ENCODE measurements around the gene KIF1A. TPM values are rescaled to one million over a fixed set of nuclear protein-coding genes. Genes with fewer than 3 reads are reported as not detected.

KIF1A gene
- total RNA-seq, 1 donor from 2014 or later = 29.9 TPM

- Histone ChIP-seq H3K27ac (peak overlapping the region; percentile 70), H3F3A (ENCODE audit: low read depth) (no peaks in the 10 kb centered on the region), H3K4me3 (no peak overlapping the region), H3K36me3 (no peaks in the 10 kb centered on the region), H2AFZ (replicated peaks) (no peak overlapping the region), H3K4me1 (peaks cover 14% of the 10 kb centered on the region), H3K27me3 (no peaks in the 10 kb centered on the region), H3K4me2 (peak overlapping the region; percentile 49), H4K20me1 (ENCODE audit: low read depth) (peaks cover 17% of the 10 kb centered on the region), H3K79me2 (ENCODE audit: low read depth) (peaks cover 7% of the 10 kb centered on the region), H3K9me3 (ENCODE audit: low read depth) (no peaks in the 10 kb centered on the region), H3K9ac (peak overlapping the region; percentile 45)
- Mint-ChIP-seq H3K4me3 (peak overlapping the region; percentile 57), H3K9me3 (no peaks in the 10 kb centered on the region), H3K4me1 (peaks cover 25% of the 10 kb centered on the region), H3K27me3 (ENCODE audit: insufficient read depth, low read depth) (peaks cover 11% of the 10 kb centered on the region), H3K27ac (peak overlapping the region; percentile 95), H3K36me3 (peaks cover 7% of the 10 kb centered on the region)
- no peak for DNase-seq (ENCODE audit: low spot score)
- TF ChIP-seq EZH2 (IDR thresholded peaks at IDR 0.05) (no peak), EZH2phosphoT487 (IDR thresholded peaks at IDR 0.05) (no peak), CTCF (IDR thresholded peaks at IDR 0.05) (no peak)
Observed at GRCh38 chr2:240792629-240793312, 27.2 kb downstream of the KIF1A start.

- H3K4me3 Mint-ChIP-seq = peak overlapping the region; percentile 57
- no peaks in the 10 kb centered on the region for H3K9me3 Mint-ChIP-seq
- H3K36me3 Mint-ChIP-seq = peaks cover 5% of the 10 kb centered on the region
- Histone ChIP-seq H2AFZ (replicated peaks) (no peak overlapping the region), H3K9me3 (ENCODE audit: low read depth) (no peaks in the 10 kb centered on the region), H3K27ac (peak overlapping the region; percentile 70), H3K9ac (peak overlapping the region; percentile 45), H3K79me2 (ENCODE audit: low read depth) (peaks cover 7% of the 10 kb centered on the region), H3K4me2 (peak overlapping the region; percentile 49), H3K27me3 (no peaks in the 10 kb centered on the region), H4K20me1 (ENCODE audit: low read depth) (peaks cover 17% of the 10 kb centered on the region), H3F3A (ENCODE audit: low read depth) (no peaks in the 10 kb centered on the region), H3K4me1 (peaks cover 14% of the 10 kb centered on the region), H3K36me3 (no peaks in the 10 kb centered on the region), H3K4me3 (no peak overlapping the region)
- peak overlapping the region; percentile 95 for H3K27ac Mint-ChIP-seq
- TF ChIP-seq EZH2 (IDR thresholded peaks at IDR 0.05) (no peak), CTCF (IDR thresholded peaks at IDR 0.05) (no peak), EZH2phosphoT487 (IDR thresholded peaks at IDR 0.05) (no peak)
- peak; percentile 48 for DNase-seq (ENCODE audit: low spot score)
- H3K4me1 Mint-ChIP-seq = peaks cover 24% of the 10 kb centered on the region
- peaks cover 11% of the 10 kb centered on the region for H3K27me3 Mint-ChIP-seq (ENCODE audit: insufficient read depth, low read depth)
Observed at GRCh38 chr2:240791821-240792628, 28.0 kb downstream of the KIF1A start.

GRCh38 chr2:240791221-240791800, 28.7 kb downstream of the KIF1A start:
- Histone ChIP-seq H3K4me1 (peaks cover 14% of the 10 kb centered on the region), H3K4me2 (no peak overlapping the region), H3K36me3 (no peaks in the 10 kb centered on the region), H3K9me3 (ENCODE audit: low read depth) (no peaks in the 10 kb centered on the region), H3K27ac (no peak overlapping the region), H3K9ac (no peak overlapping the region), H3K4me3 (no peak overlapping the region), H3K79me2 (ENCODE audit: low read depth) (peaks cover 7% of the 10 kb centered on the region), H4K20me1 (ENCODE audit: low read depth) (peaks cover 17% of the 10 kb centered on the region), H3K27me3 (no peaks in the 10 kb centered on the region), H3F3A (ENCODE audit: low read depth) (no peaks in the 10 kb centered on the region), H2AFZ (replicated peaks) (no peak overlapping the region)
- H3K4me3 Mint-ChIP-seq = no peak overlapping the region
- H3K4me1 Mint-ChIP-seq = peaks cover 23% of the 10 kb centered on the region
- no peak for DNase-seq (ENCODE audit: low spot score)
- no peaks in the 10 kb centered on the region for H3K9me3 Mint-ChIP-seq
- peaks cover 11% of the 10 kb centered on the region for H3K27me3 Mint-ChIP-seq (ENCODE audit: insufficient read depth, low read depth)
- no peak overlapping the region for H3K27ac Mint-ChIP-seq
- TF ChIP-seq EZH2phosphoT487 (IDR thresholded peaks at IDR 0.05) = no peak
- no peak for TF ChIP-seq CTCF (IDR thresholded peaks at IDR 0.05)
- no peak for TF ChIP-seq EZH2 (IDR thresholded peaks at IDR 0.05)
- H3K36me3 Mint-ChIP-seq = peaks cover 2% of the 10 kb centered on the region
